Measurements from ENCODE around the gene EFS. TPM values are rescaled to one million over a fixed set of nuclear protein-coding genes. Genes with fewer than 3 reads are reported as not detected.
A peak's percentile ranks its signal among the peaks of the same experiment; 100 is the strongest.

Gene EFS
- total and polyA plus RNA-seq, 10 of the 15 experiments (the other 5 are each of a cell fraction or from before 2014, with no cell fraction given): 0.08 TPM; not detected in 9

DNA sequence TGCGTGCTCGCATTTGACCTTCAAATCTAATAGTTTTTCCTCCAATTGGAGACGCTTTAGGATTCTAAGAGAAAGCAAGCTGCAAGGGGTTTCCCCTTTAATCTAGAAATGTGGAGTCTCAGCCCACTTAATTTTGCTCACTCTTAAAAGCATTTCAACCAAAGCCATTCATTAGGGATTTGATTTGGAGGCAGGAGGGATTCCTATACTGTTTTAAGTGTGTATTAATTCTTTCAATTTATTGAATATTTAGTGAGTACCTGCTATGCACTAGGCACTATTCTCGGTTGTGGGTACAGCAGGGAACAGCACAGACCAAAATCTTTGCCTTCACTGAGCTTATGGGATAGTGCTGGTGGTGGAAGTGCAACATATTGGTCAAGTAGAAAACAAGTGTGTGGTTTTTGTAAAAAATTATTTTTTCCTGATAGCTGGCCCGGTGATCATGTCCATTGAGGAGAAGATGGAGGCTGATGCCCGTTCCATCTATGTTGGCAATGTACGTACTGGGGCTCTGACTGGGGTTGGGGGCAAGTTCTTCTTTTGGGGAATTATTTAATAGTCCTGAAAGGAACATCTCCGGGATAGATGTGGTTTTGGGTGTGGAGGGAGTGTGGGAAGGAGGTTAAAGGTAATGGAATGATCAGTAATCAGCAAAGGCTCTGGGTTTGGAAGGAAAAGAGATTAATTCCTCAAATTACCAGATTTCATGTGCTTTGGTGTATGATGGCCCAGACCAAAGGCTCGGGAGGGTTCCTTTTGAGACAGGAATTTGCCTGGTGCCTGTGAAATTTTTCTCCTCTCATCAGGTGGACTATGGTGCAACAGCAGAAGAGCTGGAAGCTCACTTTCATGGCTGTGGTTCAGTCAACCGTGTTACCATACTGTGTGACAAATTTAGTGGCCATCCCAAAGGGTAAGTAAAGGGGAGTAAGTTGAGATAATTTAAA lies 42.1 kb downstream of the EFS start:
- Histone ChIP-seq H3K4me1 (ENCODE audit: control insufficient read depth, insufficient read depth, low read length) (peaks cover 13% of the 10 kb centered on the region), H3K27me3 (replicated peaks in 1 of 2; ENCODE audit: control insufficient read depth in 2 of 2, insufficient read depth in 2 of 2, low read length in 1 of 2) (no peaks in the 10 kb centered on the region), H3K4me3 (peak overlapping the region; percentile 99), H3K4me2 (ENCODE audit: control insufficient read depth, insufficient read depth) (peak overlapping the region; percentile 92), H3K27ac (ENCODE audit: control insufficient read depth, insufficient read depth) (peak overlapping the region; percentile 87), H3K9ac (ENCODE audit: control insufficient read depth, insufficient read depth, low read length) (peak overlapping the region; percentile 97), H2AFZ (ENCODE audit: control insufficient read depth, low read depth, low read length) (no peak overlapping the region), H3K36me3 (ENCODE audit: control insufficient read depth in 2 of 2, insufficient read depth in 2 of 2, low read length in 1 of 2) (peaks cover 10 to 18% of the 10 kb centered on the region in 2 experiments), H4K20me1 (ENCODE audit: control insufficient read depth, insufficient read depth) (no peaks in the 10 kb centered on the region; the same call in 1 of the 2 replicates), H3K9me3 (replicated peaks; ENCODE audit: control insufficient read depth, insufficient read depth, low read length) (no peaks in the 10 kb centered on the region), H3K79me2 (ENCODE audit: control insufficient read depth, insufficient read depth, low read length) (peaks cover 23% of the 10 kb centered on the region)
- ChIA-PET POLR2A (interaction anchor here (0.5 to 6.3 kb wide), 10 partner anchors 13 to 317 kb away, joined by 3 to 98 read pairs (median 8); partner anchors contain the start of genes BCL2L2, HOMEZ, PPP1R3E and ZFHX2), SMC1A (ENCODE audit: uncharacterized antibody, unreplicated experiment) (interaction anchor here (1.0 to 4.5 kb wide), 10 partner anchors 16 to 235 kb away, joined by 3 to 48 read pairs (median 6); partner anchors contain the start of genes BCL2L2, HOMEZ and PPP1R3E), CTCF (interaction anchor here (1.1 to 7.2 kb wide), 16 partner anchors 16 to 254 kb away, joined by 3 to 77 read pairs (median 8); partner anchors contain the start of genes ACIN1, BCL2L2, C14orf119 and HOMEZ), RAD21 (ENCODE audit: unreplicated experiment) (interaction anchor here (1.0 to 4.1 kb wide), 8 partner anchors 19 to 228 kb away, joined by 3 to 103 read pairs (median 6); partner anchors contain the start of genes ACIN1, BCL2L2, C14orf119 and HOMEZ)
- DNase-seq (ENCODE audit: low read depth, low spot score): no peak
- FAIRE-seq: peak; percentile 68
- 22% methylated on average over 10 of the region's 10 CpGs for WGBS (ENCODE audit: insufficient coverage, insufficient replicate concordance, low lambda C conversion rate, missing lambda C conversion rate)
- BruUV-seq (replicated peaks): TSS peak; percentile 61
- ATAC-seq: no peak
- no peak for TF ChIP-seq RAD51 (IDR thresholded peaks at IDR 0.05)
- TF ChIP-seq, protein P1, sequence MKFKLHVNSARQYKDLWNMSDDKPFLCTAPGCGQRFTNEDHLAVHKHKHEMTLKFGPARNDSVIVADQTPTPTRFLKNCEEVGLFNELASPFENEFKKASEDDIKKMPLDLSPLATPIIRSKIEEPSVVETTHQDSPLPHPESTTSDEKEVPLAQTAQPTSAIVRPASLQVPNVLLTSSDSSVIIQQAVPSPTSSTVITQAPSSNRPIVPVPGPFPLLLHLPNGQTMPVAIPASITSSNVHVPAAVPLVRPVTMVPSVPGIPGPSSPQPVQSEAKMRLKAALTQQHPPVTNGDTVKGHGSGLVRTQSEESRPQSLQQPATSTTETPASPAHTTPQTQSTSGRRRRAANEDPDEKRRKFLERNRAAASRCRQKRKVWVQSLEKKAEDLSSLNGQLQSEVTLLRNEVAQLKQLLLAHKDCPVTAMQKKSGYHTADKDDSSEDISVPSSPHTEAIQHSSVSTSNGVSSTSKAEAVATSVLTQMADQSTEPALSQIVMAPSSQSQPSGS (IDR thresholded peaks at IDR 0.05; ENCODE audit: low read length): 0 out of 2 replicates have a peak, but pooled peaks have one; percentile 7
- intact Hi-C loops (cut with micrococcal nuclease; ENCODE audit: unreplicated experiment) (loop anchor here (5.0 kb wide), 2 partner anchors 144 to 234 kb away; partner anchors contain the start of genes NGDN and THTPA), in situ Hi-C loops (cut with MboI) (loop anchor here (5.0 to 25.0 kb wide), 2 partner anchors 234 to 789 kb away; partner anchors contain the start of genes DCAF11, NRL and THTPA)
